NCI-H1092 (cell line): ENCODE data around the gene FMR1NB.

ENCODE experiments used
- DNase-seq: peaks from one replicate; lab custom pipeline; 2025; lab: John Stamatoyannopoulos, UW

FMR1NB gene

GRCh38 chrX:148070504-148070877 is 89.4 kb downstream of the FMR1NB start:
- DNase-seq = no peak
